Thyroid gland (tissue), 4 donors: Measurements from ENCODE around the gene VPS18.

Source experiments
- CTCF ChIP-seq, 6 experiments: fragments of 200-600 bp in 3 of 6; fragments of 450-650 bp in 3 of 6; sonication (generic) in 3 of 6; IDR thresholded peaks; one replicate each; pipeline ENCODE4 v1.5.1; 2016 to 2019; ENCODE audit warnings: antibody characterized with exemption in 6 of 6, mild to moderate bottlenecking in 2 of 6, inconsistent platforms in 1 of 6, moderate library complexity in 1 of 6
- POLR2A ChIP-seq, 2 donors: fragments of 450-650 bp; IDR thresholded peaks; one replicate each; pipeline ENCODE4 v1.6.1; 2017; ENCODE audit warnings: antibody characterized with exemption in 2 of 2, mild to moderate bottlenecking in 2 of 2, moderate library complexity in 1 of 2

DNA sequence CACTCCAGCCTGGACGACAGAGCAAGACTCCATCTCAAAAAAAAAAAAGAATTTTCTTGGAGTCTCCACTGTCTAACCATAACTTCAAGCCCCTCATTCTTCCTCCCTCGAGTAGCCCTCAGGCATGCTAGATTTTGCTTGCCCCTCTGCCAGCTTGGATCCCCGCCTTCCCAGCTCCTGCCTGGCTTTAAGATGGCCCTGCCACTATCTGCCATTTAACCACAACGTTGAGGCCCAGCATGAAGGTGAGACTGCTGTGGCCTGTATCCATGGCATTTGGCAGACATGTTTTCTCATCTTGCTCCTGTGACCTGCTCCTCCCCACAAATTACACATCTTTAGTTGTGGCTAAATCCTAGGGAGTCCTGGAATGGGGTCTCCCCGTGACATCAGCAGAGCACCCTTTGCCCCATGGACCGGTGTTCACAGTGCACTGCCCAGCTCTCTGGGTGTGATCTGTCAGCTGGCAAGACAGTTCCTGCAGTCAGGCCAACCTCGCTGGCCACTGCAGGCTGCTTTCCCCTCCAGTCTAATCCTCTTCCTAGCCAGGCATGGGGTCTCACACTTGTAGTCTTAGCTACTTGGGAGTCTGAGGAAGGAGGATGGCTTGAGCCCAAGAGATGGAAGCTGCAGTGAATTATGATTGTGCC is 10.4 kb downstream of the VPS18 start:
- TF ChIP-seq CTCF (IDR thresholded peaks at IDR 0.05) (no peak), POLR2A (IDR thresholded peaks at IDR 0.05) (no peak)
